ENCODE measurements around the gene UCHL5.

- TF ChIP-seq CTCF (conservative IDR thresholded peaks at IDR 0.05 in 1 of 2, IDR thresholded peaks at IDR 0.05 in 1 of 2; ENCODE audit: low read depth in 1 of 2, low read length in 2 of 2) (no peak), EZH2 (IDR thresholded peaks at IDR 0.05; ENCODE audit: low read length, missing control alignments) (no peak)
Measured at GRCh38 chr1:193054169-193054675, 4.9 kb downstream of the UCHL5 start.

All from fibroblast of lung (primary cell).